Globus pallidus (tissue), 1 donor: ENCODE measurements around the gene TBX10.
"Not testable (repeated sequence)": the region's sequence is repeated elsewhere in the genome, so short reads cannot be mapped to it uniquely, and the experiment has no call there.

ENCODE experiments used
- DNase-seq: peaks from one replicate; pipeline ENCODE4 v3.0.0-alpha.2; 2015; ENCODE audit warnings: low spot score

Gene TBX10

DNA sequence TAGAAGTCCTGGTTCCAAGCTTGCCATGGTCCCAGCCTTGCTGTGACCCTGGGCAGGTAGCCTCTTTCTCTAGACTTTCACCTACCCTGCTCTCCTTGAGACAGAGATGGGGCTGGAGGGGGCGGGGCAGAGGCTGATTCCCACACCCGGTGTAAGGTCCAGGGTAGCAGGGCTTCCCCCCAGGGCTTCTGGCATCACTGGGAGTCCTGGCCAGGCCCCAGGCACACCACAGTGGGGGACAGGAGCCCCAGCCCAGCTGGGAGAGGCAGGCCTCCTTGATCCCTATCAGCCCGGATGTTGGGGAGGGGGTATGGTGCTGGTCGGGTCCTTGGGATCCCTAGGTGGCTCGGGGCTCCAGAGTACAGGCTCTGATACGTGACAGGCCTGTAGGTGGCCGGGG, 8.2 kb downstream of the TBX10 start:
- DNase-seq, result no peak

DNA sequence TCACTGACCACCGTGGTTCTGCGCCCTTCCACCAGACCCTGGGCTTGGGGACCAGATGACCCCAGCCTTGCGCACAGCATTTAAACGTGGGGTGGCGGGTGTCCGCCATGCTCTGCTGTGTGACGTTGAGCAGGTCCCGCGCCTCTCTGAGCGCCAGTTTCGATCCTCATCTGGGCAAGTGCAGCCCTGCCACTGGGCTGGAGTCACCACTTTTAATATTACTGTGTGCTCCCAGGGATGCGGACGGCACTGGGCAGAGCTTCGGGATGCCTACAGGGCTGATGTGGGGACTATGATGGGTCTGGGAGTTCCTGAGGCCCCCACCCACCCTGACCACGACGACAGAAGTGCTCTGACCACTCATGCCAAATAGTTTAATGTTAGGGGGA, 8.6 kb downstream of the TBX10 start:
- no peak for DNase-seq

DNA sequence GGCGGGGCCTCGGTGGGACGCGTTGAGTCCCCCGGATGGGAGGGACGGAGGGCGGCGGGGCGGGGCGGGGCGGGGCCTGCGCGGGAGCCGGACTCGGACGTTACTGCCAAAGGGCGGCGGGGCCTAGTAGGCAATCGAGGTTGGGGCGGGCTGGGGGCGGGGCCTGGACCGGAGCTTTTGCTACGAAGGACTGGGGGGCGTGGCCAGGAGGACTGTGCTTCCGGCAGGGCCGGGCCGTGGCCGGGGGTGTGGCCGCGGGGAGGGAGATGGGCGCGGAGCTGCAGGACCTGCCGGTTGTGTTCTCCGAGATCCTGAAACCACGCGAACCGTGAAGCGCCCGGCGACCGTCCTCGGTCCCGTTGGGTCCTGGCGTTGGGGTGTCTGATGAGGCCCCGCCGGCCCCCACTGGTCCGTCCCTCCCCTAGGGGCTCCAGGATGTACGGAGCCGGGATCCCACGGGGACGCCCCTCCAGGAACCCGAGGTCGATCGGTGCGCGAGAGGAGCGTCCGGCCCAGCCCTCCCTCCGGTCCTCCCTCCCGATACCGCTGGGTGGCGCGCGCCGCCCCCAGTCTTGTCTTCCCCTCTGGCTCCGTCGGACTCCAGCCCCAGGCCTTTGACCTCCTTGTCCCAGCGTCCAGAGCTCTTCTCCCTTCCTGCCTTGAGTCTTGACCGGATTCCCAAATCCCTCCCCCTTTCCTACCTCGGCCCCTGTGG, 9.2 kb downstream of the TBX10 start:
- peak; percentile 98 for DNase-seq

DNA sequence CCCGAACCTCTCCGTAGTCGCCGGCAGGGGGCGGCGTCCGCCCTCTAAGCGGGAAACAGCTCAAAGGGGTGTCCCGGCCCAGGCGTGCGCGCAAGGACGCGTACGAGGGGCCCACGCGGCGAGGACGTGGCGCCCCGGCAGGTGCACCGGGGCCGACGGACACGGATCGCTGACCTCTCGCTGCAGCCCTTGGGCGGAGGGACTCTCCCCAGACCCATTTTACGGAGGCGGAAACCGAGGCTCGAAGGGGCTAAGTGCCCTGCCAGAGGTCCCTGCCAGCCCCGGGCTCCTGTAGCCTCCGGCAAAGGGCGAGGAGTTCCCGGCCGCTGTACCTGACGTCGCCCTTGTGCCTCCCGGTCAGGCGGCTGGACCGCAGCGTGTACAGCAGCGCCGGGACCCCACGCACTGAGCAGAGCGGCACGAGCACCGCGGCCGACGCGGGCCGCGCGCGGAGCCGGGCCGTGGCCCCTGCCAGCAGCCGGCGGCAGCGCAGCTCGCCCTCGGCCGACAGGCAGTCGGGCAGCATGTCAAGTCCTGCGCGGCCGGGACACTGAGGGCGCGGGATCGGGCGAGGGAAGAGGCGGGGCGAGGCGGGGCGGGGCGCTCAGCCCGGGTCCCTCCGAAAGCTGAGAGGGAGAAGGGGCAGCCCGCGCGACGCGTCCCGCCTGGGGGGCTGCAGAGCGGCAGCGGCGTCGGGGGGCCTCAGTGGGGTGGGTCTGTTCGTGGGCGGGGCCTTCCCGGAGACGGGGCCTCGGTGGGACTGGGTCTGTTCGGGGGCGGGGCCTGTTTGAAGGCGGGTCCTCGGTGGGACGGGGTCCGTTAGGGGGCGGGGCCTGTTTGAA, 10.0 kb downstream of the TBX10 start, which contains the start of gene NUDT8:
Gene NUDT8, minus strand, starts transcription at position 552 of the 842 bp plus-strand sequence. Its CDS starts 26 bp downstream, at position 526.
- peak; percentile 77 for DNase-seq

DNA sequence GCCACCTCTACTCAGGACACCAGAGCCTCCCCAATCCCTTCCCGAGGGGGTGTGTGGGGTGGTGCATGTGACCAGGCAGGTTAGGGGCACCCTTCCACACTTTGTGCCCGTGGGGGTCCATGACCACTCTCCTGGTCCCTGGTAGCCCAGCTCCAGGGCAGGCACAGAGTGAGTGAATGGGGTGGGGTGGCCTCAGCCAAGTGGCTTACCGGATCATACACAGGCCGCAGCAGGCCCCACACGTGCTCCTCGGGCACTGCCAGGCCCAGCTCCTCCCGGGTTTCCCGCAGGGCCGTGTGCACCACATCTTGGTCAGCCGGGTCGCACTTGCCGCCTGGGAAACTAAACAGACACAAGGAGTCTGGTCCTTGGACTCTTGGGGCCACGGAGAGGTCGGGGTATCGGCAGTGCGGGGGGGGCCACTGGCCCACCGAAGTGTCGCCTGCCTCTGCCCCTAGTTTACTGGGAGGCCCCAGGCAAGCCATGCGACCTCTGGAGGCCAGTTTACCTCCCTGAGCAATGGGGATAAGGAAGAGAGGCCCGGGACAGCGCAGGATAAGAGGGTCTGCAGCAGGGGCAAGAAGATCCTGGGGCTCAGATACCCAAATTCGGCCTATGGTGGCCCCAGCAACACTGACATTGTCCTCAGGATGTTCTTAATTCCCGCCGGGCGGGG, 10.7 kb downstream of the TBX10 start:
- no peak for DNase-seq

GRCh38 chr11:67627812-67628624, 11.5 kb downstream of the TBX10 start:
- DNase-seq, result no peak

DNA sequence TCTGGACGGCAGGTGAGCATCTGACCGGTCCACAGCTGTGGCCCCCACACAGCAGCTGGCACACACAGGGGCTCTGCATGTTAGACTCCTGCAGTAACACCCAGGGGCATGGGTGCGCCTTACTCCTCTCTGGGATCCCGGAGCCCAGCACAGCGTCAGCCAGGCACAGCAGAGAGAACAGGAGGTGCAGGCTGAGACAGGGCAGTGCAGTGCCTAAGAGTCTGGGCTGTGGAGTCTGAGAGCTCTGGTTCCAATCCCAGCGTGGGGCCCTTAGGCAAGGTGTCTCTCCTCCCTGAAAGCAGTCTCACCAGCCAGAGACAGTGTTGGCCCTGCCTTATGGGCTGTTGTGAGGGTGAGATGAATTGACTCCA, 12.1 kb downstream of the TBX10 start:
- DNase-seq, result no peak

- DNase-seq, result no peak
Measured at GRCh38 chr11:67626970-67627369, 12.6 kb downstream of the TBX10 start.

- DNase-seq, result not testable (repeated sequence)
Measured at GRCh38 chr11:67626131-67626833, 13.3 kb downstream of the TBX10 start.

GRCh38 chr11:67623795-67624194, 15.8 kb downstream of the TBX10 start:
- DNase-seq, result not testable (repeated sequence)

DNA sequence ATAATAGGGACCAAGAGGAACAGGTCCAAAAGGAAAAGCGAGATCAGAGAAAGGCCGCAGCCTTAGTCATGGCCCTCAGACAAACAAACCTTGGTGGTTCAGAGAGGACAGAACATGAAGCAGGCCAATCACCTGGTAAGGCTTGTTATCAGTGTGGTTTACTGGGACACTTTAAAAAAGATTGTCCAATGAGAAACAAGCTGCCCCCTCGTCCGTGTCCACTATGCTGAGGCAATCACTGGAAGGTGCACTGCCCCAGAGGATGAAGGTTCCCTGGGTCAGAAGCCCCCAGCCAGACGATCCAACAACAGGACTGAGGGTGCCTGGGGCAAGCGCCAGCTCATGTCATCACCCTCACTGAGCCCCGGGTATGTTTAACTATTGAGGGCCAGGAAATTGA, 16.7 kb downstream of the TBX10 start:
- not testable (repeated sequence) for DNase-seq

DNA sequence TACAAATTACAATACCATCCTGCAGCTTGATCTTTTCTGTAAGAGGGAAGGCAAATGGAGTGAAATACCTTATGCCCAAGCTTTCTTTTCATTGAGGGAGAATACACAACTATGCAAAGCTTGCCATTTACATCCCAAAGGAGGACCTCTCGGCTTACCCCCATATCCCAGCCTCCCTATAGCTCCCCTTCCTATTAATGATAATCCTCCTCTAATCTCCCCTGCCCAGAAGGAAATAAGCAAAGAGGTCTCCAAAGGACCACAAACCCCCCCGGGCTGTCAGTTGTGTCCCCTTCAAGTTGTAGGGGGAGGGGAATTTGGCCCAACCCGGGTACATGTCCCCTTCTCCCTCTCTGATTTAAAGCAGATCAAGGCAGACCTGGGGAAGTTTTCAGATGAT, 17.6 kb downstream of the TBX10 start:
- DNase-seq, result not testable (repeated sequence)

GRCh38 chr11:67620621-67621020, 18.9 kb downstream of the TBX10 start:
- DNase-seq, result not testable (repeated sequence)

- not testable (repeated sequence) for DNase-seq
Measured at GRCh38 chr11:67619683-67620618, 19.6 kb downstream of the TBX10 start.

- not testable (repeated sequence) for DNase-seq
Measured at GRCh38 chr11:67618901-67619659, 20.5 kb downstream of the TBX10 start.

- no peak for DNase-seq
Measured at GRCh38 chr11:67617243-67617953, 22.2 kb downstream of the TBX10 start.

- DNase-seq, result no peak
Measured at GRCh38 chr11:67616431-67617242, 22.9 kb downstream of the TBX10 start.
